DND-41 (cell line): Measurements from ENCODE around the gene SCAANT1.

Experiments
- ATAC-seq: fragments of 200-7000 bp; cut with Tn5 transposase; 3 replicates; pipeline ENCODE4 v1.9.1; 2021; ENCODE audit warnings: low read depth; ENCODE audit not compliant: insufficient read depth
- DNase-seq: peaks from one replicate; pipeline ENCODE4 v3.0.0-alpha.2; 2020
- H2AFZ ChIP-seq: 2 replicates; pipeline ENCODE4 v1.6.0; 2012; ENCODE audit warnings: low read depth, low read length
- H3K27ac ChIP-seq: 2 replicates; pipeline ENCODE4 v1.5.1; 2012; ENCODE audit warnings: low read length, inconsistent platforms
- H3K27me3 ChIP-seq: fragments of 200-600 bp; sonication (generic); 2 replicates; pipeline ENCODE4 v1.6.0; 2012; ENCODE audit warnings: low read length, mild to moderate bottlenecking, inconsistent platforms; ENCODE audit not compliant: insufficient read depth, poor library complexity
- H3K36me3 ChIP-seq: 2 replicates; pipeline ENCODE4 v1.5.1; 2012; ENCODE audit warnings: low read length, inconsistent platforms; ENCODE audit not compliant: insufficient read depth
- H3K4me1 ChIP-seq: 2 replicates; pipeline ENCODE4 v1.5.1; 2012; ENCODE audit warnings: mild to moderate bottlenecking, low read length; ENCODE audit not compliant: insufficient read depth
- H3K4me2 ChIP-seq: 2 replicates; pipeline ENCODE4 v1.6.0; 2012; ENCODE audit warnings: mild to moderate bottlenecking, moderate library complexity, low read length, inconsistent platforms; ENCODE audit not compliant: insufficient read depth
- H3K4me3 ChIP-seq, 2 experiments: fragments of 200-600 bp in 1 of 2; shearing (Covaris generic) in 1 of 2; 2 replicates each; pipeline ENCODE4 v1.5.1; 2012 to 2016; ENCODE audit warnings: inconsistent platforms in 2 of 2, low read length in 2 of 2, mild to moderate bottlenecking in 2 of 2, low read depth in 1 of 2, moderate library complexity in 1 of 2
- H3K79me2 ChIP-seq: 2 replicates; pipeline ENCODE4 v1.6.0; 2012; ENCODE audit warnings: low read length, inconsistent platforms; ENCODE audit not compliant: insufficient read depth
- H3K9ac ChIP-seq: 2 replicates; pipeline ENCODE4 v1.6.0; 2012; ENCODE audit warnings: low read depth, mild to moderate bottlenecking, inconsistent platforms, low read length, moderate library complexity
- H3K9me3 ChIP-seq: 2 replicates; pipeline ENCODE4 v1.5.1; 2012; ENCODE audit warnings: low read length, moderate library complexity, mild to moderate bottlenecking, inconsistent platforms; ENCODE audit not compliant: insufficient read depth, severe bottlenecking
- H4K20me1 ChIP-seq: 2 replicates; pipeline ENCODE4 v1.6.0; 2012; ENCODE audit warnings: low read length; ENCODE audit not compliant: insufficient read depth
- CTCF ChIP-seq: IDR thresholded peaks from 2 replicates; pipeline ENCODE4 v1.5.1; 2012; ENCODE audit warnings: borderline replicate concordance, low read length, moderate library complexity, mild to moderate bottlenecking; ENCODE audit not compliant: poor library complexity, severe bottlenecking; ENCODE audit errors: extremely low read depth
- EZH2 ChIP-seq: IDR thresholded peaks from 3 replicates; pipeline ENCODE4 v1.6.1; 2012; ENCODE audit warnings: borderline replicate concordance, low read depth, mild to moderate bottlenecking, moderate library complexity, low read length, inconsistent platforms; ENCODE audit not compliant: severe bottlenecking

SCAANT1 gene

GRCh38 chr3:63886858-63887257, 25.3 kb downstream of the SCAANT1 start:
- Histone ChIP-seq H3K4me1 (no peaks in the 10 kb centered on the region), H3K4me3 (no peak overlapping the region), H4K20me1 (peaks cover 39% of the 10 kb centered on the region), H3K9me3 (no peaks in the 10 kb centered on the region), H3K27me3 (no peaks in the 10 kb centered on the region), H2AFZ (no peak overlapping the region), H3K79me2 (peaks cover 91% of the 10 kb centered on the region), H3K27ac (no peak overlapping the region), H3K36me3 (no peaks in the 10 kb centered on the region; the same call in 1 of the 2 replicates), H3K9ac (no peak overlapping the region), H3K4me2 (no peak overlapping the region)
- TF ChIP-seq CTCF = no peak
- no peak for TF ChIP-seq EZH2
- DNase-seq = no peak
- ATAC-seq = no peak

- no peaks in the 10 kb centered on the region for H3K9me3 ChIP-seq
- no peak overlapping the region for H3K4me3 ChIP-seq
- H2AFZ ChIP-seq = no peak overlapping the region
- H3K79me2 ChIP-seq = peaks cover 96% of the 10 kb centered on the region
- no peaks in the 10 kb centered on the region for H3K36me3 ChIP-seq
- no peaks in the 10 kb centered on the region for H3K27me3 ChIP-seq
- DNase-seq = no peak
- H3K9ac ChIP-seq = no peak overlapping the region
- no peak overlapping the region for H3K27ac ChIP-seq
- ATAC-seq = no peak
- no peak overlapping the region for H3K4me2 ChIP-seq
- no peak for TF ChIP-seq EZH2
- TF ChIP-seq CTCF = no peak
- H4K20me1 ChIP-seq = peaks cover 66% of the 10 kb centered on the region
- H3K4me1 ChIP-seq = no peaks in the 10 kb centered on the region
These were observed 31.5 kb downstream of the SCAANT1 start for GRCh38 chr3:63880653-63881052.

GRCh38 chr3:63878394-63879060, 33.7 kb downstream of the SCAANT1 start:
- Histone ChIP-seq H3K9me3 (no peaks in the 10 kb centered on the region), H3K36me3 (0 out of 2 replicates have a peak, but pooled peaks cover 4% of the 10 kb centered on the region), H3K79me2 (peaks cover 99% of the 10 kb centered on the region), H3K4me1 (no peaks in the 10 kb centered on the region), H3K9ac (no peak overlapping the region), H3K27ac (no peak overlapping the region), H2AFZ (no peak overlapping the region), H3K4me3 (no peak overlapping the region), H3K27me3 (no peaks in the 10 kb centered on the region), H3K4me2 (no peak overlapping the region), H4K20me1 (peaks cover 75% of the 10 kb centered on the region)
- no peak for DNase-seq
- no peak for TF ChIP-seq CTCF
- TF ChIP-seq EZH2 = no peak
- ATAC-seq = no peak
